IMR-90 (cell line): ENCODE results near the gene RARS2.

Source experiments
- BHLHE40 ChIP-seq: fragments of 150-350 bp; IDR thresholded peaks from 2 replicates; pipeline ENCODE4 v1.6.1; 2016; ENCODE audit warnings: mild to moderate bottlenecking, low read depth, low read length
- CTCF ChIP-seq: conservative IDR thresholded peaks from 2 replicates; pipeline ENCODE4 v1.5.1; 2012; ENCODE audit warnings: mild to moderate bottlenecking, low read depth, low read length, improper control_type of control experiment
- POLR2A ChIP-seq: IDR thresholded peaks from 2 replicates; pipeline ENCODE4 v1.6.1; 2012; ENCODE audit warnings: mild to moderate bottlenecking, low read depth, low read length

GRCh38 chr6:87573307-87574024 lies 16.3 kb downstream of the RARS2 start:
- TF ChIP-seq BHLHE40 (no peak), CTCF (no peak), POLR2A (no peak)
